Sigmoid colon (tissue), 7 donors: ENCODE measurements around the gene FMNL2. TPM values are rescaled to one million over a fixed set of nuclear protein-coding genes. Genes with fewer than 3 reads are reported as not detected.

Experiments
- DNase-seq: peaks from one replicate; pipeline ENCODE4 v3.0.0-alpha.2; 2019
- H3K27ac ChIP-seq, 4 donors: fragments of 200-600 bp; sonication (generic); one replicate each; pipeline ENCODE4 v1.5.1; 2016 to 2019; ENCODE audit warnings: mild to moderate bottlenecking in 1 of 4
- H3K27me3 ChIP-seq, 3 donors: fragments of 200-600 bp; sonication (generic); one replicate each; pipeline ENCODE4 v1.5.1; 2019; ENCODE audit warnings: mild to moderate bottlenecking in 1 of 3
- H3K36me3 ChIP-seq, 4 donors: fragments of 200-600 bp; sonication (generic); one replicate each; pipeline ENCODE4 v1.5.1; 2016 to 2019
- H3K4me1 ChIP-seq, 4 donors: fragments of 200-600 bp; sonication (generic); one replicate each; pipeline ENCODE4 v1.5.1; 2017 to 2019
- H3K4me3 ChIP-seq, 4 donors: fragments of 200-600 bp; sonication (generic); one replicate each; pipeline ENCODE4 v1.5.1; 2017 to 2019; ENCODE audit warnings: mild to moderate bottlenecking in 2 of 4, moderate library complexity in 1 of 4
- H3K9me3 ChIP-seq, 4 donors: fragments of 200-600 bp in 3 of 4; sonication (generic) in 3 of 4; one replicate each; pipeline versions ENCODE4 v1.5.1 to v1.6.1; 2013 to 2019
- EP300 ChIP-seq, 4 donors: sonication (generic); formaldehyde crosslinking; IDR thresholded peaks; one replicate each; pipeline ENCODE4 v1.6.1; 2017; ENCODE audit warnings: antibody characterized with exemption in 4 of 4
- POLR2A ChIP-seq, 2 donors: fragments of 450-650 bp; IDR thresholded peaks; one replicate each; pipeline ENCODE4 v1.6.1; 2016; ENCODE audit warnings: antibody characterized with exemption in 2 of 2, mild to moderate bottlenecking in 2 of 2, moderate library complexity in 2 of 2
- POLR2AphosphoS5 ChIP-seq, 4 donors: sonication (generic); formaldehyde crosslinking; IDR thresholded peaks; one replicate each; pipeline ENCODE4 v1.6.1; 2017; ENCODE audit warnings: antibody characterized with exemption in 4 of 4
- WGBS, 2 donors: extraction: QIAGEN DNeasy Blood & Tissue Kit; methylation state at CpG; one replicate each; pipeline ENCODE4 v1.1.7; 2013; 5-methylcytosine and 5-hydroxymethylcytosine counted together
- intact Hi-C: fragments of 100-400 bp; cut with DNase I; formaldehyde crosslinking; loops from one replicate; pipeline ENCODE4 v1.15.1; 2023
- polyA plus RNA-seq, 3 donors: library from polyadenylated mRNA; stranded (reverse); fragments of 200-250 nt; gene quantifications; one replicate each; pipeline ENCODE4 v1.2.3, GENCODE V29; 2013
- total RNA-seq, 4 donors: library from RNA; depleted of rRNA; stranded (reverse); fragments of >200 nt; gene quantifications; one replicate each; pipeline ENCODE4 v1.1.0, GENCODE V29; 2016
- TF ChIP-seq, protein P1 (sequence below), 4 experiments: fragments of 450-650 bp in 3 of 4; fragments of 200-600 bp in 1 of 4; IDR thresholded peaks; one replicate each; pipeline ENCODE4 v1.5.1; 2016 to 2019; ENCODE audit warnings: antibody characterized with exemption in 4 of 4, mild to moderate bottlenecking in 3 of 4, moderate library complexity in 2 of 4
- donor health status: healthy with polysubstance abuse.
- donor health status: Bipolar disorder and iron deficiency.
- donor health status: healthy.

The FMNL2 gene
- total and polyA plus RNA-seq, 7 donors, result 9.4 to 30.5 (median 17.8) TPM

DNA sequence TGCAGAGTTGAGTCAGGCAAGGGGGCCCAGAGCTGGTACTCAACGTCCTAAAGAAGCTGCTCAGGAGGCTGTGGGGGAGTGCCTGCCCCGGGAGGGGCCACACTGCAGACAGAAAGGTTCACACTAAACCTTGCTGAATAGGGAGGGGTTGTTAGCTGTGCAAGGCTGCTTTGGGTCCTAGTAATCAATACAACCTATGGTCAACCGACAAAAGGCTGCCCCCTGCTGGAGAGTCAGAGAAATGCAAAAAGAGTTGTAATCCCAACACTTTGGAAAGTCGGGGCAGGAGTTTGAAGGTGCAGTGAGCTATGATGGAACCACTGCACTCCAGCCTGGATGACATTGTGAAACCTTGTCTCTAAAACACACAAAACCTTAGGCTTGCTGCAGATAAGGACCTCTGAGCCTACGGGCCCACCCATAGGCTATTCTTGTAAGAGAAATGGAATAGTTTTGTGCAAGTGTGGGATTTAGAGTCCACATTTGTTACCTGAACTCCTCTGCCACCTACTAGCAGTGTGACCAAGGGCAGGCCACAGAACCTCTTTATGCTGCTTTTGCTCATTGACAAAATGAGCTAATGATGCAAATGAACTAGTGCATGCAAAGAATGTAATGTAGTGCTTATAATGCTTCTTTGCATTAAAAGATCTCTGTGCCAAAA lies 300.8 kb downstream of the FMNL2 start:
- no peaks in the 10 kb centered on the region for H3K27me3 ChIP-seq
- H3K4me3 ChIP-seq, result no peak overlapping the region
- 24 to 33% methylated on average over 5 of the region's 5 CpGs for WGBS, 2 donors
- TF ChIP-seq POLR2AphosphoS5 (IDR thresholded peaks at IDR 0.05), result no peak
- TF ChIP-seq, protein P1, sequence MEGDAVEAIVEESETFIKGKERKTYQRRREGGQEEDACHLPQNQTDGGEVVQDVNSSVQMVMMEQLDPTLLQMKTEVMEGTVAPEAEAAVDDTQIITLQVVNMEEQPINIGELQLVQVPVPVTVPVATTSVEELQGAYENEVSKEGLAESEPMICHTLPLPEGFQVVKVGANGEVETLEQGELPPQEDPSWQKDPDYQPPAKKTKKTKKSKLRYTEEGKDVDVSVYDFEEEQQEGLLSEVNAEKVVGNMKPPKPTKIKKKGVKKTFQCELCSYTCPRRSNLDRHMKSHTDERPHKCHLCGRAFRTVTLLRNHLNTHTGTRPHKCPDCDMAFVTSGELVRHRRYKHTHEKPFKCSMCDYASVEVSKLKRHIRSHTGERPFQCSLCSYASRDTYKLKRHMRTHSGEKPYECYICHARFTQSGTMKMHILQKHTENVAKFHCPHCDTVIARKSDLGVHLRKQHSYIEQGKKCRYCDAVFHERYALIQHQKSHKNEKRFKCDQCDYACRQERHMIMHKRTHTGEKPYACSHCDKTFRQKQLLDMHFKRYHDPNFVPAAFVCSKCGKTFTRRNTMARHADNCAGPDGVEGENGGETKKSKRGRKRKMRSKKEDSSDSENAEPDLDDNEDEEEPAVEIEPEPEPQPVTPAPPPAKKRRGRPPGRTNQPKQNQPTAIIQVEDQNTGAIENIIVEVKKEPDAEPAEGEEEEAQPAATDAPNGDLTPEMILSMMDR (IDR thresholded peaks at IDR 0.05), result peak; percentile 54 to 88 (median 72)
- peak; percentile 67 for DNase-seq
- no peak overlapping the region for H3K27ac ChIP-seq
- intact Hi-C loops, result loop anchor here (2.0 to 5.0 kb wide), 2 partner anchors 298 to 445 kb away; partner anchors contain the start of gene FMNL2
- H3K9me3 ChIP-seq, result no peaks in the 10 kb centered on the region
- peaks cover 0 to 66% (median 20%) of the 10 kb centered on the region in 4 donors for H3K36me3 ChIP-seq
- no peaks in the 10 kb centered on the region for H3K4me1 ChIP-seq

DNA sequence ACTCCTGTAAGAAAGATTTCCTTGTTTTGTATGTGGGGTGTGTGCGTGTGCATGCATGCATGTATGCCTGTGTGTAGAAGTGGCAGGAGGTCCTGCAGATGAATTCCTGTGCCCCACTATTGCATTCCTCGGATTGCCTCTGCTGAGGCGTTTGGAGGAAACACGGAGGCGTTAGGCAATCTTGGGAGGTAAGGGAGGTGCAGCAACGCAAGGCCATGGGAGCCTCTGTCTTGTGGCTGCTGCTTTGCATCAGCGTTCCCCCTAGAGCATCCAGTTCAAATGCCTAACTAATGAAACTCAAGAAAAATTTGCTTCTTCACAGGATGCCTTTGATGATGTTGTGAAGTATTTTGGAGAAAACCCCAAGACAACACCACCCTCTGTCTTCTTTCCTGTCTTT lies 302.3 kb downstream of the FMNL2 start:
- 90 to 93% methylated on average over 7 of the region's 7 CpGs for WGBS, 2 donors
- intact Hi-C loops, result loop anchor here (5.0 kb wide), 1 partner anchor 300 kb away; the partner anchor contains the start of gene FMNL2
- Histone ChIP-seq H3K9me3 (no peaks in the 10 kb centered on the region), H3K4me3 (no peak overlapping the region), H3K27me3 (no peaks in the 10 kb centered on the region), H3K4me1 (no peaks in the 10 kb centered on the region), H3K27ac (no peak overlapping the region), H3K36me3 (peaks cover 0 to 71% (median 27%) of the 10 kb centered on the region in 4 donors)
- TF ChIP-seq POLR2A (IDR thresholded peaks at IDR 0.05) (no peak), POLR2AphosphoS5 (IDR thresholded peaks at IDR 0.05) (no peak), EP300 (IDR thresholded peaks at IDR 0.05) (no peak)
- TF ChIP-seq, protein P1 (IDR thresholded peaks at IDR 0.05), result no peak
- no peak for DNase-seq

DNA sequence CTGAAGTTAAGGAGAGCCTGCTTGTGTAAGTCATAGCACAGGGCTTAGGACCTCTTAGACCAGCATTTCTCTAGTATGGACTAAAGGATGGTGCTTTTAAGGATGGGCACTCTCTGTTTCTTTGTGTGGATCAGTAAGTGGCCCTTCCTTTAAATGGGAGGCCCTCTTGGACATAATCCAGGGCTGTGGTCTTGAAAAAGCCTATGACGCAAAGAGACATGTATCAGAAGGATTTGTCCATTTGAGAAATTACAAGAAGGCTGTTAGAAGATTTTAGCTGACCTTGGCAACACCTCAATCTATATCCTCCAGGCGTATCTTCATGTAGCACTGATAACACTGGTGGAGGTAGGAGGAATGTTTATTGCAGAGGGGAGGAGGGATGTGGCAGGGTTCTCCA lies 303.1 kb downstream of the FMNL2 start:
- WGBS, 2 donors, result 85 to 91% methylated on average over 2 of the region's 2 CpGs
- TF ChIP-seq POLR2A (IDR thresholded peaks at IDR 0.05) (no peak), EP300 (IDR thresholded peaks at IDR 0.05) (no peak), POLR2AphosphoS5 (IDR thresholded peaks at IDR 0.05) (no peak)
- TF ChIP-seq, protein P1 (IDR thresholded peaks at IDR 0.05), result no peak
- Histone ChIP-seq H3K27ac (no peak overlapping the region), H3K4me1 (no peaks in the 10 kb centered on the region), H3K27me3 (no peaks in the 10 kb centered on the region), H3K9me3 (no peaks in the 10 kb centered on the region), H3K4me3 (no peak overlapping the region), H3K36me3 (peaks cover 0 to 71% (median 28%) of the 10 kb centered on the region in 4 donors)
- intact Hi-C loops, result loop anchor here (5.0 kb wide), 1 partner anchor 301 kb away; the partner anchor contains the start of gene FMNL2
- no peak for DNase-seq

DNA sequence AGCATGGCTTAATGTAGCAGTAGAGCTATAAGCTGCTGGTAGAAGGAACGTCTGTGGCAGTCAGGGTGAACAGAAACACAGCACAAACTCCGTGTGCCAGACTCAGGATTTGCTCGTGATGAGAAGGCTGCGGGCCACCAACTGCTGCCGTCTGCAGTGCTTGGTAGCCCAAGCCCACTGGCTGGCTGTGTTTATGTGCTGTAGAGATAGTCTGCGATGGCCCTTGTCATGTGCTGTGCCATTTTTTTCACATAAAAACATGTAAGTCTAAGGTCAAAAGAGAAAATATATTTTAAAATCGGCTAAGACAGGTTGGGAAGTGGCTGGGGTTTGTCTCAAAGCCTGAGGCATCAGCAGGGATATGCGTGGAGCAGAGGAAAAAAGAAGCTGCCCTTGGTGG lies 303.6 kb downstream of the FMNL2 start:
- TF ChIP-seq POLR2AphosphoS5 (IDR thresholded peaks at IDR 0.05), result no peak
- TF ChIP-seq, protein P1 (IDR thresholded peaks at IDR 0.05), result no peak
- TF ChIP-seq POLR2A (IDR thresholded peaks at IDR 0.05), result no peak
- TF ChIP-seq EP300 (IDR thresholded peaks at IDR 0.05), result no peak
- WGBS, 2 donors, result 79% methylated on average over 8 of the region's 8 CpGs
- DNase-seq, result no peak
- Histone ChIP-seq H3K4me1 (no peaks in the 10 kb centered on the region), H3K36me3 (peaks cover 0 to 71% (median 31%) of the 10 kb centered on the region in 4 donors), H3K27ac (no peak overlapping the region), H3K9me3 (no peaks in the 10 kb centered on the region), H3K27me3 (no peaks in the 10 kb centered on the region), H3K4me3 (no peak overlapping the region)
- intact Hi-C loops, result loop anchor here (5.0 kb wide), 1 partner anchor 301 kb away; the partner anchor contains the start of gene FMNL2
